GM12878 (cell line): ENCODE measurements around the gene TRIM72. TPM values are rescaled to one million over a fixed set of nuclear protein-coding genes. Genes with fewer than 3 reads are reported as not detected.
A peak's percentile ranks its signal among the peaks of the same experiment; 100 is the strongest.
"Not testable (repeated sequence)": the region's sequence is repeated elsewhere in the genome, so short reads cannot be mapped to it uniquely, and the experiment has no call there.

Source experiments
- ATAC-seq: fragments of 200-7000 bp; cut with Tn5 transposase; 3 replicates; pipeline ENCODE4 v1.9.1; 2020; ENCODE audit warnings: mild to moderate bottlenecking, moderate library complexity
- BruUV-seq: library from RNA; stranded (reverse); fragments of 400-500 nt; replicated peaks from 2 replicates; lab custom pipeline; 2021; lab: Mats Ljungman, UMichigan
- CTCF ChIA-PET: fragments of 300-600 bp; sonication (Branson Sonifier 250); formaldehyde crosslinking; extraction: SDS; loops from one replicate; lab custom pipeline; 2021; ENCODE audit warnings: inconsistent platforms; lab: Yijun Ruan, JAX
- POLR2A ChIA-PET: fragments of 350-600 bp; formaldehyde crosslinking; extraction: SDS; loops from one replicate; lab custom pipeline; 2021; ENCODE audit warnings: inconsistent platforms; lab: Charles Lee
- RAD21 ChIA-PET: fragments of 300-600 bp; sonication (Branson Sonifier 250); formaldehyde crosslinking; loops from one replicate; lab custom pipeline; 2023; ENCODE audit warnings: antibody characterized with exemption; ENCODE audit not compliant: unreplicated experiment; lab: Charles Lee
- SMC1A ChIA-PET: fragments of 300-600 bp; sonication (Branson Sonifier 250); formaldehyde crosslinking; loops from one replicate; lab custom pipeline; 2023; ENCODE audit not compliant: unreplicated experiment, uncharacterized antibody; lab: Charles Lee
- DNase-seq: peaks from one replicate; pipeline ENCODE4 v3.0.0-alpha.2; 2011; ENCODE audit warnings: low read depth, low spot score
- FAIRE-seq: peaks from 3 replicates; lab custom pipeline; 2011; peaks lifted over from hg19 to GRCh38; lab: Jason Lieb, UNC
- H2AFZ ChIP-seq: 2 replicates; pipeline ENCODE4 v1.6.0; 2011; ENCODE audit warnings: low read depth, low read length, control low read depth; ENCODE audit not compliant: control insufficient read depth
- H3K27ac ChIP-seq: 2 replicates; pipeline ENCODE4 v1.5.1; 2011; ENCODE audit warnings: control low read depth; ENCODE audit not compliant: control insufficient read depth, insufficient read depth
- H3K27me3 ChIP-seq, 2 experiments: replicated peaks in 1 of 2; 2 replicates each; pipeline versions ENCODE4 v1.6.0 to v1.6.1; 2011; ENCODE audit warnings: low read length in 1 of 2; ENCODE audit not compliant: control insufficient read depth in 2 of 2, insufficient read depth in 2 of 2
- H3K36me3 ChIP-seq, 2 experiments: 2 replicates each; pipeline ENCODE4 v1.5.1; 2011; ENCODE audit warnings: low read length in 1 of 2; ENCODE audit not compliant: control insufficient read depth in 2 of 2, insufficient read depth in 2 of 2
- H3K4me1 ChIP-seq: 2 replicates; pipeline ENCODE4 v1.6.1; 2011; ENCODE audit warnings: mild to moderate bottlenecking, low read length, moderate library complexity, mixed read lengths; ENCODE audit not compliant: control insufficient read depth, insufficient read depth
- H3K4me2 ChIP-seq: 2 replicates; pipeline ENCODE4 v1.6.0; 2011; ENCODE audit warnings: control low read depth; ENCODE audit not compliant: control insufficient read depth, insufficient read depth
- H3K4me3 ChIP-seq: fragments of 200-600 bp; sonication (generic); 2 replicates; pipeline ENCODE4 v1.5.1; 2016
- H3K79me2 ChIP-seq: 2 replicates; pipeline ENCODE4 v1.6.0; 2011; ENCODE audit warnings: low read length; ENCODE audit not compliant: control insufficient read depth, insufficient read depth
- H3K9ac ChIP-seq: 2 replicates; pipeline ENCODE4 v1.8.0; 2011; ENCODE audit warnings: low read length, control low read depth, mixed read lengths; ENCODE audit not compliant: control insufficient read depth, insufficient read depth
- H3K9me3 ChIP-seq: replicated peaks from 3 replicates; pipeline ENCODE4 v1.5.1; 2011; ENCODE audit warnings: mild to moderate bottlenecking, low read length; ENCODE audit not compliant: control insufficient read depth, insufficient read depth
- H4K20me1 ChIP-seq: 2 replicates; pipeline ENCODE4 v1.6.0; 2011; ENCODE audit not compliant: control insufficient read depth, insufficient read depth
- CREB1 ChIP-seq: IDR thresholded peaks from 2 replicates; pipeline ENCODE4 v1.6.1; 2012; ENCODE audit warnings: low read depth, mild to moderate bottlenecking, inconsistent platforms
- DPF2 ChIP-seq: fragments of 450-650 bp; IDR thresholded peaks from 2 replicates; pipeline ENCODE4 v1.6.1; 2017; ENCODE audit warnings: mild to moderate bottlenecking
- EED ChIP-seq: sonication (generic); IDR thresholded peaks from 2 replicates; pipeline ENCODE4 v1.6.1; 2016; ENCODE audit warnings: antibody characterized with exemption, low read depth
- ESRRA ChIP-seq: IDR thresholded peaks from 2 replicates; pipeline ENCODE4 v1.6.1; 2012; ENCODE audit warnings: mild to moderate bottlenecking, low read length, improper control_type of control experiment
- IKZF1 ChIP-seq: fragments of 450-650 bp; conservative IDR thresholded peaks from 2 replicates; pipeline ENCODE4 v1.6.1; 2017; ENCODE audit warnings: antibody characterized with exemption, mild to moderate bottlenecking
- IRF5 ChIP-seq: fragments of 450-650 bp; IDR thresholded peaks from 2 replicates; pipeline ENCODE4 v1.6.1; 2017; ENCODE audit warnings: borderline replicate concordance
- KAT2A ChIP-seq: conservative IDR thresholded peaks from 2 replicates; pipeline ENCODE4 v1.6.1; 2011; ENCODE audit warnings: low read depth, low read length; ENCODE audit not compliant: control insufficient read depth
- MTA2 ChIP-seq: fragments of 450-650 bp; IDR thresholded peaks from 2 replicates; pipeline ENCODE4 v1.6.1; 2016; ENCODE audit warnings: low read depth, mild to moderate bottlenecking, moderate library complexity
- MYB ChIP-seq: fragments of 150-350 bp; IDR thresholded peaks from 2 replicates; pipeline ENCODE4 v1.6.1; 2014; ENCODE audit warnings: mild to moderate bottlenecking, low read depth, low read length, borderline replicate concordance
- RCOR1 ChIP-seq: conservative IDR thresholded peaks from 2 replicates; pipeline ENCODE4 v1.6.1; 2012; ENCODE audit warnings: low read depth, low read length, improper control_type of control experiment
- USF1 ChIP-seq: IDR thresholded peaks from 2 replicates; pipeline ENCODE4 v1.6.1; 2011; ENCODE audit warnings: borderline replicate concordance, low read depth, mild to moderate bottlenecking, moderate library complexity, mixed read lengths, low read length; ENCODE audit not compliant: insufficient read depth; ENCODE audit errors: extremely low read length
- WGBS: methylation state at CpG from one replicate; pipeline ENCODE4 v1.1.6; 2016; ENCODE audit warnings: low lambda C conversion rate; ENCODE audit not compliant: insufficient replicate concordance, insufficient coverage; ENCODE audit errors: missing lambda C conversion rate; 5-methylcytosine and 5-hydroxymethylcytosine counted together
- in situ Hi-C: fragments of 300-500 bp; cut with MboI; formaldehyde crosslinking; loops from 9 replicates; pipeline ENCODE4 v1.14.3; 2018; ENCODE audit warnings: mixed read lengths
- intact Hi-C: fragments of 100-400 bp; cut with micrococcal nuclease; formaldehyde crosslinking; loops from one replicate; pipeline ENCODE4 v1.14.2; 2022; ENCODE audit not compliant: unreplicated experiment
- polyA plus RNA-seq, 11 experiments: library from polyadenylated mRNA; depleted of rRNA in 4 of 11; unstranded in 6 of 11; stranded (reverse) in 5 of 11; fragments of >200 nt; fragmentation: Nextera tagmentation in 4 of 11; fragmentation: Illumina TruSeq in 1 of 11; extraction: Ambion mirVana in 4 of 11; extraction: Trizol in 1 of 11; gene quantifications; 1 replicate in 1 of 11; 2 replicates in 10 of 11; pipeline versions ENCODE4 v1.2.1 to v1.2.3, GENCODE V29; 2011 to 2016; ENCODE audit warnings: inconsistent platforms in 2 of 11, missing spikeins in 2 of 11, low read depth in 1 of 11
- total RNA-seq, 4 experiments: library from RNA; depleted of rRNA in 3 of 4; stranded (reverse); fragments of >200 nt in 3 of 4; fragmentation: Illumina TruSeq in 1 of 4; extraction: Trizol in 1 of 4; gene quantifications; 2 replicates each; pipeline versions ENCODE4 v1.2.1 to v1.2.3, GENCODE V29; 2013 to 2021

Gene TRIM72
- total and polyA plus RNA-seq, 10 of the 15 experiments (the other 5 are each of a cell fraction or from before 2014, with no cell fraction given) = 0.03 to 1.2 (median 0.23) TPM; not detected in 1

DNA sequence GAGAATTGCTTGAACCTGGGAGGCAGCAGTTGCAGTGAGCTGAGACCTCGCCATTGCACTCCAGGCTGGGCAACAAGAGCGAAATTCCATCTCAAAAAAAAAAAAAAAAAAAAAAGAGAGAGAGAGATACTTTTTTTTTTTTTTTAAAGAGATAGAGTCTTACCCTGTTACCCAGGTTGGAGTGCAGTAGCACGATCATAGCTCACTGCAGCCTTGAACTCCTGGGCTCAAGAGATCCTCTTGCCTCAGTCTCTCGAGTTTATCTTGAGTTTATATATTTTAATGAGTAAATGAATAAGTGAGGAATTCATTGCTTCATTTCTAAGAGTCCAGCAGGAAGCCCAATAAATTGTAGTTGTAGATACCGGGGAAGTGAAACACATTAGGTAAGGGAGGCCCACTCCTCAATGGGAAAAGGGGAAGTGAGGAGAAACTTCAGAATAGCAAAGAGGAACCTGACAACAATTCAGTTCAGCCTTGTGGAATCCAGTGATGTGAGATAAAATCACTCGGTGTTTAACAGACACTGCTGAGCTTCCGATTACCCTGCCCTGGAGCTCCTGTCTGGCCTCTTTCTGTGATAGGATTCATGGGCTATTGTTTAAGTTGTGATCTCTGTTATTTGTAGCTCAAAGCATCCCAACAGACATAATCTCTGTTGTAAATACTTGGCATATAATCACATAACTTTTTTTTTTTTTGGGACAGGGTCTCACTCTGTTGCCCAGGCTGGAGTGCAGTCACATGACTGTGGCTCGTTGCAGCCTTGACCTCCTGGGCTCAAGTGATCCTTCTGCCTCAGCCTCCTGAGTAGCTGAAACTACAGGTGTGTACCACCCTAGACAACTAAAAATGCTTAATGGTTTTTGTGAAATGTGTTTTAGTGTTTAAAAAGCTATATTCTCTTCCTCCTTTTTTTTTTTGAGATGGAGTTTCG, 30.1 kb downstream of the TRIM72 start (continued):
- TF ChIP-seq ESRRA (no peak), DPF2 (peak; percentile 66), EED (peak; percentile 88), KAT2A (no peak), USF1 (no peak), MTA2 (peak; percentile 48; the same call in 1 of the 2 replicates), CREB1 (no peak), MYB (no peak), RCOR1 (no peak), IRF5 (no peak), IKZF1 (peak; percentile 77)

DNA sequence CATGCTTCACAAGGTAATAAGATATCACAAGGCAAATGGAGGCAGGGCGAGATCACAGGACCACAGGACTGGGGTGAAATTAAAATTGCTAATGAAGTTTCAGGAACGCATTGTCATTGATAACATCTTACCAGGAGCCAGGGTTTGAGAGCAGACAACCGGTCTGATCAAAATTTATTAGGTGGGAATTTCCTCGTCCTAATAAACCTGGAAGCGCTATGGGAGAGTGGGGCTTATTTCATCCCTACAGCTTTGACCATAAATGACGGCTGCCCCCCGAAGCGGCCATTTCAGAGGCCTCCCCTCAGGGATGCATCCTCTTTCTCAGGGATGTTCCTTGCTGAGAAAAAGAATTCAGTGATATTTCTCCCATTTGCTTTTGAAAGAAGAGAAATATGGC, 31.7 kb downstream of the TRIM72 start:
- H3K9me3 ChIP-seq, RAD21 ChIA-PET, DNase-seq, H3K4me3 ChIP-seq, H3K9ac ChIP-seq, H3K27ac ChIP-seq, H3K27me3 ChIP-seq, H4K20me1 ChIP-seq, H3K79me2 ChIP-seq, H2AFZ ChIP-seq, SMC1A ChIA-PET, H3K4me1 ChIP-seq, H3K4me2 ChIP-seq, FAIRE-seq, ATAC-seq, in situ Hi-C loops, BruUV-seq, H3K36me3 ChIP-seq, intact Hi-C loops: not testable (repeated sequence)
- WGBS = 78% methylated on average over 8 of the region's 8 CpGs
- POLR2A ChIA-PET = interaction anchor here (0.6 to 0.7 kb wide), 2 partner anchors 57 to 99 kb away, joined by 6 to 9 read pairs; no protein-coding TSS in a partner anchor
- CTCF ChIA-PET = interaction anchor here (1.8 kb wide), 1 partner anchor 137 kb away, joined by 5 read pairs; no protein-coding TSS in a partner anchor
